Activated T-helper 2 cell treated with anti-CD3 and anti-CD28 coated beads, Interferon-gamma antibody, Interleukin-2, Interleukin-4, amounts not matched to agents 10 μg/mL and 5 μg/mL and 100 μg/mL, durations not matched to agents 14 hours and 24 hours and 36 hours (primary cell): ENCODE measurements around the gene ITPR3. TPM values are rescaled to one million over a fixed set of nuclear protein-coding genes. Genes with fewer than 3 reads are reported as not detected.
"Not testable (repeated sequence)": the region's sequence is repeated elsewhere in the genome, so short reads cannot be mapped to it uniquely, and the experiment has no call there.

Source experiments
- DNase-seq: peaks from one replicate; pipeline ENCODE4 v3.0.0; 2021; ENCODE audit warnings: low spot score
- H3K27ac Mint-ChIP-seq: one replicate; pipeline ENCODE4 v1.8.0; 2021; ENCODE audit warnings: mixed read lengths
- H3K27me3 Mint-ChIP-seq: one replicate; pipeline ENCODE4 v1.8.0; 2021; ENCODE audit warnings: low read depth, mixed read lengths
- H3K36me3 Mint-ChIP-seq: one replicate; pipeline ENCODE4 v1.8.0; 2021; ENCODE audit warnings: low read depth, mixed read lengths
- H3K4me1 Mint-ChIP-seq: one replicate; pipeline ENCODE4 v1.8.0; 2021; ENCODE audit warnings: low read depth, mixed read lengths
- H3K4me3 Mint-ChIP-seq: one replicate; pipeline ENCODE4 v1.8.0; 2021; ENCODE audit warnings: low read depth, mild to moderate bottlenecking, moderate library complexity, mixed read lengths
- H3K9me3 Mint-ChIP-seq: one replicate; pipeline ENCODE4 v1.8.0; 2021; ENCODE audit warnings: mixed read lengths
- intact Hi-C: fragments of 100-400 bp; cut with micrococcal nuclease; formaldehyde crosslinking; loops from one replicate; pipeline ENCODE4 v1.15.1; 2023
- total RNA-seq: library from RNA; stranded (reverse); gene quantifications from 2 replicates; pipeline ENCODE4 v1.2.3, GENCODE V29; 2022

ITPR3 gene
- total RNA-seq, 1 donor from 2014 or later = 41.7 TPM

GRCh38 chr6:33593414-33593727, 27.8 kb upstream of the ITPR3 start:
- intact Hi-C loops = no loop called here
- H3K36me3 Mint-ChIP-seq = no peaks in the 10 kb centered on the region
- H3K4me3 Mint-ChIP-seq = peak overlapping the region; percentile 73
- no peaks in the 10 kb centered on the region for H3K9me3 Mint-ChIP-seq
- no peak overlapping the region for H3K27ac Mint-ChIP-seq
- H3K27me3 Mint-ChIP-seq = peaks cover 2% of the 10 kb centered on the region
- no peak for DNase-seq
- peaks cover 22% of the 10 kb centered on the region for H3K4me1 Mint-ChIP-seq

GRCh38 chr6:33595001-33595846, 25.9 kb upstream of the ITPR3 start:
- DNase-seq = no peak
- peaks cover 22% of the 10 kb centered on the region for H3K4me1 Mint-ChIP-seq
- no peaks in the 10 kb centered on the region for H3K9me3 Mint-ChIP-seq
- intact Hi-C loops = no loop called here
- H3K4me3 Mint-ChIP-seq = no peak overlapping the region
- no peak overlapping the region for H3K27ac Mint-ChIP-seq
- H3K27me3 Mint-ChIP-seq = peaks cover 2% of the 10 kb centered on the region
- H3K36me3 Mint-ChIP-seq = no peaks in the 10 kb centered on the region

- intact Hi-C loops, H3K4me3 Mint-ChIP-seq, DNase-seq, H3K27me3 Mint-ChIP-seq, H3K36me3 Mint-ChIP-seq, H3K27ac Mint-ChIP-seq, H3K9me3 Mint-ChIP-seq: not testable (repeated sequence)
- peaks cover 16% of the 10 kb centered on the region for H3K4me1 Mint-ChIP-seq
These were observed 24.2 kb upstream of the ITPR3 start for GRCh38 chr6:33596894-33597293.

GRCh38 chr6:33597551-33598322, 23.4 kb upstream of the ITPR3 start:
- no peak for DNase-seq
- Mint-ChIP-seq H3K27ac (no peak overlapping the region), H3K27me3 (peaks cover 10% of the 10 kb centered on the region), H3K4me3 (no peak overlapping the region), H3K9me3 (no peaks in the 10 kb centered on the region), H3K4me1 (peaks cover 10% of the 10 kb centered on the region), H3K36me3 (no peaks in the 10 kb centered on the region)
- intact Hi-C loops = no loop called here

- Mint-ChIP-seq H3K27me3 (peaks cover 9% of the 10 kb centered on the region), H3K4me3 (no peak overlapping the region), H3K36me3 (no peaks in the 10 kb centered on the region), H3K9me3 (no peaks in the 10 kb centered on the region), H3K4me1 (peaks cover 4% of the 10 kb centered on the region), H3K27ac (no peak overlapping the region)
- no peak for DNase-seq
- intact Hi-C loops = no loop called here
These were observed 21.6 kb upstream of the ITPR3 start for GRCh38 chr6:33599413-33599938.

- H3K27me3 Mint-ChIP-seq = peaks cover 13% of the 10 kb centered on the region
- no peaks in the 10 kb centered on the region for H3K36me3 Mint-ChIP-seq
- H3K27ac Mint-ChIP-seq = no peak overlapping the region
- peaks cover 4% of the 10 kb centered on the region for H3K4me1 Mint-ChIP-seq
- DNase-seq = no peak
- no peak overlapping the region for H3K4me3 Mint-ChIP-seq
- intact Hi-C loops = no loop called here
- no peaks in the 10 kb centered on the region for H3K9me3 Mint-ChIP-seq
These were observed 20.4 kb upstream of the ITPR3 start for GRCh38 chr6:33600761-33601160.

GRCh38 chr6:33602180-33602579, 18.9 kb upstream of the ITPR3 start:
- Mint-ChIP-seq H3K9me3 (no peaks in the 10 kb centered on the region), H3K36me3 (no peaks in the 10 kb centered on the region), H3K27ac (no peak overlapping the region), H3K27me3 (peaks cover 13% of the 10 kb centered on the region), H3K4me1 (no peaks in the 10 kb centered on the region), H3K4me3 (no peak overlapping the region)
- no peak for DNase-seq
- intact Hi-C loops = no loop called here

- intact Hi-C loops = no loop called here
- Mint-ChIP-seq H3K4me3 (no peak overlapping the region), H3K27ac (no peak overlapping the region), H3K36me3 (no peaks in the 10 kb centered on the region), H3K9me3 (no peaks in the 10 kb centered on the region), H3K27me3 (peaks cover 13% of the 10 kb centered on the region), H3K4me1 (no peaks in the 10 kb centered on the region)
- no peak for DNase-seq
These were observed 15.9 kb upstream of the ITPR3 start for GRCh38 chr6:33604941-33605854.

GRCh38 chr6:33606642-33607041, 14.5 kb upstream of the ITPR3 start:
- H3K36me3 Mint-ChIP-seq = no peaks in the 10 kb centered on the region
- H3K4me3 Mint-ChIP-seq = no peak overlapping the region
- no peak for DNase-seq
- no peaks in the 10 kb centered on the region for H3K4me1 Mint-ChIP-seq
- intact Hi-C loops = no loop called here
- H3K27ac Mint-ChIP-seq = no peak overlapping the region
- no peaks in the 10 kb centered on the region for H3K9me3 Mint-ChIP-seq
- peaks cover 8% of the 10 kb centered on the region for H3K27me3 Mint-ChIP-seq

GRCh38 chr6:33607126-33607783, 13.9 kb upstream of the ITPR3 start:
- DNase-seq = no peak
- H3K4me1 Mint-ChIP-seq = no peaks in the 10 kb centered on the region
- H3K27me3 Mint-ChIP-seq = peaks cover 6% of the 10 kb centered on the region
- no peaks in the 10 kb centered on the region for H3K36me3 Mint-ChIP-seq
- H3K9me3 Mint-ChIP-seq = no peaks in the 10 kb centered on the region
- H3K4me3 Mint-ChIP-seq = no peak overlapping the region
- H3K27ac Mint-ChIP-seq = no peak overlapping the region
- intact Hi-C loops = no loop called here

- Mint-ChIP-seq H3K27me3 (peaks cover 4% of the 10 kb centered on the region), H3K9me3 (no peaks in the 10 kb centered on the region), H3K4me1 (no peaks in the 10 kb centered on the region), H3K36me3 (no peaks in the 10 kb centered on the region), H3K4me3 (no peak overlapping the region), H3K27ac (no peak overlapping the region)
- no peak for DNase-seq
- intact Hi-C loops = no loop called here
These were observed 13.3 kb upstream of the ITPR3 start for GRCh38 chr6:33607784-33608161.

- H3K27ac Mint-ChIP-seq = no peak overlapping the region
- H3K36me3 Mint-ChIP-seq = no peaks in the 10 kb centered on the region
- intact Hi-C loops = no loop called here
- H3K4me1 Mint-ChIP-seq = peaks cover 2% of the 10 kb centered on the region
- H3K9me3 Mint-ChIP-seq = no peaks in the 10 kb centered on the region
- H3K27me3 Mint-ChIP-seq = peaks cover 7% of the 10 kb centered on the region
- no peak for DNase-seq
- H3K4me3 Mint-ChIP-seq = no peak overlapping the region
These were observed 12.1 kb upstream of the ITPR3 start for GRCh38 chr6:33609019-33609418.
